Measurements from ENCODE around the gene RALGAPA2.

Gene RALGAPA2

DNA sequence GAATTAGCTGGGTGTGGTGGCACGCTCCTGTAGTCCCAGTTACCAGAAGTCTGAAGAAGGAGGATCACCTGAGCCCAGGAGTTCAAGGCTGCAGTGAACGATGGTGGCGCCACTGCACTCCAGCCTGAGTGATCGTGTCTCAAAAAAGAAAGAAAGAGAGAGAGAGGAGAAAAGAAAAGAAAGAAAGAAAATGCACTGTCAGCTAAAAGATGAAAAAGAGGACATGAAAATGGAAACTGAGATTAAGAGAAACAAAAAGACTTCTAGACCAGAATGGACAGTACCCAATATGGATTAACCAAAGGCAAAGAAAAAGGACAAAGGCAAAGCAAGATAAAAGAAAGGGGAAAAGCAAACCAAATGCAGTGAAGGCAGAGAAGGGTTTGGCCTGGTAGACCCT is 9.0 kb upstream of the RALGAPA2 start:
- no peak overlapping the region for H3K4me3 ChIP-seq (ENCODE audit: low read depth, low read length)
- no peak for DNase-seq (ENCODE audit: low read depth)
- TF ChIP-seq MYC (IDR thresholded peaks at IDR 0.05; ENCODE audit: low read depth, low read length) (no peak), POLR2A (IDR thresholded peaks at IDR 0.05; ENCODE audit: extremely low read depth, insufficient read length) (no peak)

DNA sequence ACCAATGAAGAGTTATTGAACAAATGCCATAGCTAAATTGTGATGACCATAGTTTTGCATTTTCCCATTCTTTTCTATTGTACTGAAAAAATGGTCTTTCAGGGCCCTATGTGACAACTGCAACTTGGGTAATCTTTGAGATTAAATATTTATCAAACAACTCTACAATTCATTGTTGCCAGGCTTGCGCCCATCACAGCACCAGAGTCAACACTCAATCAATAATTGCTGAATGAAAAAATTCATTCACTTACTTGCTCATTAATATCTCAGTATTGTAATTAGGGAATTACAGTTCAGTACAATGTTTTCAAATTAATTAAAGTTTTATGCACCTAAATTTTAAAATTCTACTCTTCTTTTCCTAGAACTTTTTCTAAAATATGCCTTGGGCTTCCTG is 7.7 kb upstream of the RALGAPA2 start:
- DNase-seq (ENCODE audit: low read depth): no peak
- TF ChIP-seq MYC (IDR thresholded peaks at IDR 0.05; ENCODE audit: low read depth, low read length) (no peak), POLR2A (IDR thresholded peaks at IDR 0.05; ENCODE audit: extremely low read depth, insufficient read length) (no peak)
- TF ChIP-seq, protein P1, sequence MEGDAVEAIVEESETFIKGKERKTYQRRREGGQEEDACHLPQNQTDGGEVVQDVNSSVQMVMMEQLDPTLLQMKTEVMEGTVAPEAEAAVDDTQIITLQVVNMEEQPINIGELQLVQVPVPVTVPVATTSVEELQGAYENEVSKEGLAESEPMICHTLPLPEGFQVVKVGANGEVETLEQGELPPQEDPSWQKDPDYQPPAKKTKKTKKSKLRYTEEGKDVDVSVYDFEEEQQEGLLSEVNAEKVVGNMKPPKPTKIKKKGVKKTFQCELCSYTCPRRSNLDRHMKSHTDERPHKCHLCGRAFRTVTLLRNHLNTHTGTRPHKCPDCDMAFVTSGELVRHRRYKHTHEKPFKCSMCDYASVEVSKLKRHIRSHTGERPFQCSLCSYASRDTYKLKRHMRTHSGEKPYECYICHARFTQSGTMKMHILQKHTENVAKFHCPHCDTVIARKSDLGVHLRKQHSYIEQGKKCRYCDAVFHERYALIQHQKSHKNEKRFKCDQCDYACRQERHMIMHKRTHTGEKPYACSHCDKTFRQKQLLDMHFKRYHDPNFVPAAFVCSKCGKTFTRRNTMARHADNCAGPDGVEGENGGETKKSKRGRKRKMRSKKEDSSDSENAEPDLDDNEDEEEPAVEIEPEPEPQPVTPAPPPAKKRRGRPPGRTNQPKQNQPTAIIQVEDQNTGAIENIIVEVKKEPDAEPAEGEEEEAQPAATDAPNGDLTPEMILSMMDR (IDR thresholded peaks at IDR 0.05; ENCODE audit: low read depth, low read length): no peak
- TF ChIP-seq, protein P2, sequence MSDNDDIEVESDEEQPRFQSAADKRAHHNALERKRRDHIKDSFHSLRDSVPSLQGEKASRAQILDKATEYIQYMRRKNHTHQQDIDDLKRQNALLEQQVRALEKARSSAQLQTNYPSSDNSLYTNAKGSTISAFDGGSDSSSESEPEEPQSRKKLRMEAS (IDR thresholded peaks at IDR 0.05; ENCODE audit: low read depth, low read length): no peak
- no peak overlapping the region for H3K4me3 ChIP-seq (ENCODE audit: low read depth, low read length)

DNA sequence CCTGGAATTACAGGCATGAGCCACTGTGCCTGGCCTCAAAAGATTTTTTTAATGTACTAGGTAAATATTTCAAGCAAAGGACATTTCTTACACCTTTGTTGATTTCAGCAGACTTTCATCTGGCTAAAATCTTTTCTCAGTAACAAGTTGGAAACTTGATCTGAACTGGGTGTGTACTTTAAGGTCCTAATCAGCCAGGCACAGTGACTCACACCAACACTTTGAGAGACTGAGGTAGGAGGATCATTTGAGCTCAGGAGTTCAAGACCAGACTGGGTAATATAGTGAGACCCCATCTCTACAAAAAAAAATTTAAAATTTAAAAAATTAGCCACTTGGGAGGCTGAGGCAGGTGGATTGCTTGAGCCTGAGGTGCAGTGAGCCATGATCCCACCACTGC is 7.0 kb upstream of the RALGAPA2 start:
- H3K4me3 ChIP-seq (ENCODE audit: low read depth, low read length): no peak overlapping the region
- DNase-seq (ENCODE audit: low read depth): no peak
- TF ChIP-seq MYC (IDR thresholded peaks at IDR 0.05; ENCODE audit: low read depth, low read length) (no peak), POLR2A (IDR thresholded peaks at IDR 0.05; ENCODE audit: extremely low read depth, insufficient read length) (no peak)
- TF ChIP-seq, protein P1 (IDR thresholded peaks at IDR 0.05; ENCODE audit: low read depth, low read length): no peak
- TF ChIP-seq, protein P2 (IDR thresholded peaks at IDR 0.05; ENCODE audit: low read depth, low read length): no peak

DNA sequence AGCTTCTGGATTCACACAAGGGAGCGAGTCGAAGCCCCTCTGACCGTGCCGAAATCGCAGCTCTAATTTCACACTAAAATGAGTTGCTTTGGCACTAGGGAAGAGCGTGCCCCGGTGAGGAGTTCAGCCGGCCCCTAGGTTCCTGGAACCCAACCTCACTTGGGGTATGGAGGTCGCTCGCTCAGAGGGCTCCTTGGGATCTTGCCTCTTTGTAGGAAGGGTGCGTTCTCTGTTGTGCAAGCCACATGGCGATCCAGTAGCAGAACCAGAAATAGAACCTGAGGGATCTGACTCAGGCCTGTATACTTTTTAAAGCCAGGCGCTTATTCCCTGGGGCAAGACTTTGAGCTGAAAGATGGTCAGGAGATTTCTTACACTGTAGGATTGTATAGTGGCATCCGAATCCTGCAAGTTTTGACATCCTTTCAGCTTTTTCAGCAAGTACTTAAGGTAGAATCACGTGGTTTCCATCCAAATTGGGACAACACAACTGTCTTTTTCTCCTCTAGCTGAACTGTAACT is 861 bp upstream of the RALGAPA2 start:
- DNase-seq (ENCODE audit: low read depth): peak; percentile 48

DNA sequence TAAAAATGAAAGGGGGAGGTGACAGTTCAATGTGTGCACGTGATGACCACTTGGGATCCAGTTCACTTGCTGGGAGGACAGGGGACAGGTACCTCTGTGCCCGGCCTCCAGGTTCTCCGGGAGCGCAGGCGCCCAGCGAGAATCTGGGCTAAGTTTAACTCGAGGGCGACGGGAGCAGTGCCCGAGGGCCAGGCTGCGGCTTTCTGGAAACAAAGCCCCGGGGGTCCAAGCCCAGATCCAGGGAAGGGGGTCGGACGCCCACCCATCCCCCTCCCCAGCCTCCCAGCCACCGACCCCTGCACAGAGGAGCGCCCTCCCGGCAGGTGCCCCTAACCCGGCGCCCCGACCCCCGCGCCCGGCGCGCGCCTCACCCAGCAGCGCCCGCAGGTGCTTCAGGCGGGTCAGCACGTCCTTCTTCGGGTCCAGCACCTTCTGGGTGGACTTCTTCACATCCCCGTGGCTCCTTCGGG is 405 bp downstream of the RALGAPA2 start:
- peak overlapping the region; percentile 91 for H3K4me3 ChIP-seq (ENCODE audit: low read depth, low read length)
- peak; percentile 83; the same call in 1 of the 2 replicates for TF ChIP-seq MYC (IDR thresholded peaks at IDR 0.05; ENCODE audit: low read depth, low read length)
- TF ChIP-seq, protein P1 (IDR thresholded peaks at IDR 0.05; ENCODE audit: low read depth, low read length): no peak
- no peak for TF ChIP-seq POLR2A (IDR thresholded peaks at IDR 0.05; ENCODE audit: extremely low read depth, insufficient read length)
- TF ChIP-seq, protein P2 (IDR thresholded peaks at IDR 0.05; ENCODE audit: low read depth, low read length): peak; percentile 97
- DNase-seq (ENCODE audit: low read depth): peak; percentile 61

More for the DNA sequence above, 861 bp upstream of the RALGAPA2 start:
- H3K4me3 ChIP-seq (ENCODE audit: low read depth, low read length): peak overlapping the region; percentile 44
- TF ChIP-seq POLR2A (IDR thresholded peaks at IDR 0.05; ENCODE audit: extremely low read depth, insufficient read length) (no peak), MYC (IDR thresholded peaks at IDR 0.05; ENCODE audit: low read depth, low read length) (0 out of 2 replicates have a peak, but pooled peaks have one; percentile 7)
- TF ChIP-seq, protein P2 (IDR thresholded peaks at IDR 0.05; ENCODE audit: low read depth, low read length): 0 out of 2 replicates have a peak, but pooled peaks have one; percentile 8
- TF ChIP-seq, protein P1 (IDR thresholded peaks at IDR 0.05; ENCODE audit: low read depth, low read length): no peak

DNA sequence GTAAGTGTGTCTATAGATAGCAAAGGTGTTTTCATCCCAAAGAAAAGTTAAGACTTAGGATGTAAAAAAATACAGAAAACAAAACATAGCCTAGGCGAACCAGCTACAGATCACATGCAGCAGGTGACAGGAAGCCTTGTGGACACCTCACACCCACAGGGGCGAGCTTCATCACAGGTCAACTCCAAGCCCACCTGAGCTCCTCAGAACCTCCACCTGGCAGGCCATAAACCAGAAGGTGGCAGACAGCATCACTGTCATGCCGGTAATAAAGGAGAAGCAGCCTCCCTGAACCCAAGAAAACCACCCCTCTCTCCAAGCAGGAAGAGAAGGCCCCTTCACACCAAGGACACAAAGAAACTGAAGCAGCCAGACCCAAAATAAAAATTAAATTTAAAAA is 1.0 kb downstream of the RALGAPA2 start:
- DNase-seq (ENCODE audit: low read depth): peak; percentile 55
- TF ChIP-seq, protein P1 (IDR thresholded peaks at IDR 0.05; ENCODE audit: low read depth, low read length): no peak
- TF ChIP-seq, protein P2 (IDR thresholded peaks at IDR 0.05; ENCODE audit: low read depth, low read length): peak; percentile 54
- TF ChIP-seq POLR2A (IDR thresholded peaks at IDR 0.05; ENCODE audit: extremely low read depth, insufficient read length) (peak; percentile 14), MYC (IDR thresholded peaks at IDR 0.05; ENCODE audit: low read depth, low read length) (0 out of 2 replicates have a peak, but pooled peaks have one; percentile 22)
- H3K4me3 ChIP-seq (ENCODE audit: low read depth, low read length): peak overlapping the region; percentile 91
